Lung (tissue), 12 donors: ENCODE measurements around the gene ANTKMT. TPM values are rescaled to one million over a fixed set of nuclear protein-coding genes. Genes with fewer than 3 reads are reported as not detected.
"Not testable (repeated sequence)": the region's sequence is repeated elsewhere in the genome, so short reads cannot be mapped to it uniquely, and the experiment has no call there.

Source experiments
- ATAC-seq: fragments of 200-7000 bp; cut with Tn5 transposase; one replicate; pipeline ENCODE4 v1.9.1; 2020; ENCODE audit warnings: moderate number of reproducible peaks; ENCODE audit not compliant: insufficient read depth, low FRiP score
- DNase-seq, 3 donors: peaks; one replicate each; pipeline ENCODE4 v3.0.0-alpha.2; 2013 to 2017
- H3K27ac ChIP-seq, 2 donors: one replicate each; pipeline ENCODE4 v1.5.1; 2013; ENCODE audit warnings: mild to moderate bottlenecking in 2 of 2, moderate library complexity in 2 of 2, control low read depth in 1 of 2, inconsistent platforms in 1 of 2, low read depth in 1 of 2, low read length in 1 of 2
- H3K27me3 ChIP-seq, 3 donors: one replicate each; pipeline ENCODE4 v1.5.1; 2013; ENCODE audit warnings: low read length in 2 of 3; ENCODE audit not compliant: control insufficient read depth in 3 of 3, insufficient read depth in 3 of 3
- H3K36me3 ChIP-seq, 4 donors: one replicate each; pipeline ENCODE4 v1.5.1; 2013; ENCODE audit warnings: low read length in 4 of 4, mild to moderate bottlenecking in 1 of 4, moderate library complexity in 1 of 4; ENCODE audit not compliant: control insufficient read depth in 4 of 4, insufficient read depth in 4 of 4
- H3K4me1 ChIP-seq, 5 donors: one replicate each; pipeline ENCODE4 v1.5.1; 2013; ENCODE audit warnings: low read length in 5 of 5, mild to moderate bottlenecking in 2 of 5, moderate library complexity in 1 of 5; ENCODE audit not compliant: control insufficient read depth in 5 of 5, insufficient read depth in 5 of 5
- H3K4me3 ChIP-seq: one replicate; pipeline ENCODE4 v1.5.1; 2013; ENCODE audit warnings: mild to moderate bottlenecking, control low read depth, moderate library complexity
- H3K9ac ChIP-seq, 2 donors: one replicate each; pipeline ENCODE4 v1.5.1; 2013; ENCODE audit warnings: low read length in 2 of 2, control low read depth in 1 of 2; ENCODE audit not compliant: insufficient read depth in 1 of 2
- H3K9me3 ChIP-seq, 4 donors: one replicate each; pipeline ENCODE4 v1.5.1; 2013; ENCODE audit warnings: low read length in 3 of 4, mild to moderate bottlenecking in 1 of 4, moderate library complexity in 1 of 4; ENCODE audit not compliant: control insufficient read depth in 4 of 4, insufficient read depth in 3 of 4
- WGBS, 2 donors: extraction: QIAGEN DNeasy Blood & Tissue Kit; methylation state at CpG; one replicate each; pipeline ENCODE4 v1.1.7; 2013; 5-methylcytosine and 5-hydroxymethylcytosine counted together
- polyA plus RNA-seq, 2 donors: library from polyadenylated mRNA; stranded (reverse); fragments of 200-250 nt; gene quantifications; one replicate each; pipeline ENCODE4 v1.2.1, GENCODE V29; 2013
- total RNA-seq, 2 donors: library from RNA; depleted of rRNA in 1 of 2; stranded (reverse); fragments of >200 nt in 1 of 2; gene quantifications; one replicate each; pipeline ENCODE4 v1.2.1, GENCODE V29; 2014 to 2021
- TF ChIP-seq, protein P1 (sequence below): IDR thresholded peaks from 2 replicates; pipeline ENCODE4 v1.5.1; 2012; ENCODE audit warnings: mild to moderate bottlenecking; ENCODE audit errors: control extremely low read depth, extremely low read depth
- donor health status: control.
- donor health status: control.
- donor health status: Bipolar disorder and iron deficiency.
- donor health status: healthy.
- donor health status: DM: yes; HTN: yes; CAD: no.

Gene ANTKMT
- total and polyA plus RNA-seq, 4 donors, result 9.2 to 65.7 (median 45.9) TPM

DNA sequence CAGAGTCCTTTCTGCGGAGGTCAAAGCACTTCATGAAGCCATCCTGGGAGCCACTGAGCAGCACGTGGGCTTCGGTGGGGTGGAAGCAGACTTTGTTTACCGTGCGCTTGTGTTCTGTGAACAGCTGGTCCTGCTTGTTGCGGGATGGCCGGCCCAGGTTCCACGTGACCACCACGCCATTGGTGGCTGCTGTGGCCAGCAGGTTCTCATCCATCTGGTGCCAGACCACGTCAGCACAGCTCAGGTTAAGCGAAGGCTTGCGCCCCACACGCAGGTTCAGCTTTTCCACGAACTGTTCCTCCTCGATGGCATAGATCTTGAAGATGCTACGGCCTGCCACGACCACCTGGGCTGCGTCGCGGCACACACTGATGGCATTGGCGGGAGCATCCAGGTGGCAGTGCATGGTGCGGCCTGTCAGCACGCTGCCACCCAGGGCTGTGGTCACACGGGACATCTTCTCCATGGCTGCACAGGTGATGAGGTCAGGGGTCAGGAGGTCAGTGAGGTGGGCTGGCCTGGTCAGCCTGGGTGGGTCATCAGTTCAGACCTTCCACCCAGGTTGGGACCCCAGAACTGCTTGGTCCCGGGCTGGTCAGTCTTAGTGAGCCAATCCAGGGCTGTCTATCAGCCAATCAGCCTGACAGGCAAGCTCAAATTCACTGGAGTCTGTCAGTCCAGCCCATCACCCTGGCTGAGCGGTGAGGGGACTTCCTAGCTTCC, 31.6 kb upstream of the ANTKMT start:
- TF ChIP-seq, protein P1, sequence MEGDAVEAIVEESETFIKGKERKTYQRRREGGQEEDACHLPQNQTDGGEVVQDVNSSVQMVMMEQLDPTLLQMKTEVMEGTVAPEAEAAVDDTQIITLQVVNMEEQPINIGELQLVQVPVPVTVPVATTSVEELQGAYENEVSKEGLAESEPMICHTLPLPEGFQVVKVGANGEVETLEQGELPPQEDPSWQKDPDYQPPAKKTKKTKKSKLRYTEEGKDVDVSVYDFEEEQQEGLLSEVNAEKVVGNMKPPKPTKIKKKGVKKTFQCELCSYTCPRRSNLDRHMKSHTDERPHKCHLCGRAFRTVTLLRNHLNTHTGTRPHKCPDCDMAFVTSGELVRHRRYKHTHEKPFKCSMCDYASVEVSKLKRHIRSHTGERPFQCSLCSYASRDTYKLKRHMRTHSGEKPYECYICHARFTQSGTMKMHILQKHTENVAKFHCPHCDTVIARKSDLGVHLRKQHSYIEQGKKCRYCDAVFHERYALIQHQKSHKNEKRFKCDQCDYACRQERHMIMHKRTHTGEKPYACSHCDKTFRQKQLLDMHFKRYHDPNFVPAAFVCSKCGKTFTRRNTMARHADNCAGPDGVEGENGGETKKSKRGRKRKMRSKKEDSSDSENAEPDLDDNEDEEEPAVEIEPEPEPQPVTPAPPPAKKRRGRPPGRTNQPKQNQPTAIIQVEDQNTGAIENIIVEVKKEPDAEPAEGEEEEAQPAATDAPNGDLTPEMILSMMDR, result no peak
- Histone ChIP-seq H3K4me3 (peak overlapping the region; percentile 87), H3K4me1 (peaks cover 5 to 25% (median 10%) of the 10 kb centered on the region in 5 donors), H3K9me3 (peaks cover 0 to 2% (median 0%) of the 10 kb centered on the region in 4 donors), H3K36me3 (peaks cover 0 to 16% (median 8%) of the 10 kb centered on the region in 4 donors), H3K9ac (peak overlapping the region in 1 of 2 donors; percentile 56), H3K27me3 (peaks cover 0 to 22% (median 13%) of the 10 kb centered on the region in 3 donors), H3K27ac (peak overlapping the region; percentile 84 to 91)
- ATAC-seq (no peak), DNase-seq (no peak)
- 84 to 86% methylated on average over 26 of the region's 26 CpGs for WGBS, 2 donors

DNA sequence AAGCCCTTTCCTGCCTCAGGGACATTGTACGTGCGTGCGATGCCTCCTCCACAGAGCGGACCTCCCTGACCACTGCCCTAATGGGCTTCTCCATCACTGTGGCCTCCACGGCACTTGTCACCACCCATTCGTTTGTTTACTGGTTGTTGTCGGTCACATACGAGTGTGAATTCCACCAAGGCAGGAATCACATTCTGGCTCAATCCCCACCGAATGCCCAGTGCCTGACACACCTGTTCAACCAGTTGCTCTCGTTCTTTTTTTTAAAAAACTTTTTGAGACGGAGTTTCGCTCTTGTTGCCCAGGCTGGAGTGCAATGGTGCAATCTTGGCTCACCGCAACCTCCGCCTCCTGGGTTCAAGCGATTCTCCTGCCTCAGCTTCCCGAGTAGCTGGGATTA, 29.7 kb upstream of the ANTKMT start:
- not testable (repeated sequence) for H3K9ac ChIP-seq, DNase-seq, H3K4me3 ChIP-seq, H3K9me3 ChIP-seq, ATAC-seq, H3K27ac ChIP-seq
- peaks cover 0 to 29% (median 12%) of the 10 kb centered on the region in 5 donors for H3K4me1 ChIP-seq
- peaks cover 0 to 11% (median 6%) of the 10 kb centered on the region in 4 donors for H3K36me3 ChIP-seq
- 77 to 86% methylated on average over 16 of the region's 16 CpGs for WGBS, 2 donors
- peaks cover 0 to 33% (median 25%) of the 10 kb centered on the region in 3 donors for H3K27me3 ChIP-seq

- H3K4me3 ChIP-seq, result no peak overlapping the region
- peaks cover 0 to 8% (median 0%) of the 10 kb centered on the region in 4 donors for H3K9me3 ChIP-seq
- ATAC-seq, result no peak
- peaks cover 0 to 3% (median 1%) of the 10 kb centered on the region in 4 donors for H3K36me3 ChIP-seq
- H3K27me3 ChIP-seq, result peaks cover 0 to 35% (median 25%) of the 10 kb centered on the region in 3 donors
- peaks cover 0 to 29% (median 12%) of the 10 kb centered on the region in 5 donors for H3K4me1 ChIP-seq
- WGBS, 2 donors, result 70% methylated on average over 10 of the region's 10 CpGs
- no peak for DNase-seq
- no peak overlapping the region for H3K9ac ChIP-seq
- no peak overlapping the region for H3K27ac ChIP-seq
- TF ChIP-seq, protein P1, result no peak
These were observed 28.4 kb upstream of the ANTKMT start for GRCh38 chr16:692356-693108.

DNA sequence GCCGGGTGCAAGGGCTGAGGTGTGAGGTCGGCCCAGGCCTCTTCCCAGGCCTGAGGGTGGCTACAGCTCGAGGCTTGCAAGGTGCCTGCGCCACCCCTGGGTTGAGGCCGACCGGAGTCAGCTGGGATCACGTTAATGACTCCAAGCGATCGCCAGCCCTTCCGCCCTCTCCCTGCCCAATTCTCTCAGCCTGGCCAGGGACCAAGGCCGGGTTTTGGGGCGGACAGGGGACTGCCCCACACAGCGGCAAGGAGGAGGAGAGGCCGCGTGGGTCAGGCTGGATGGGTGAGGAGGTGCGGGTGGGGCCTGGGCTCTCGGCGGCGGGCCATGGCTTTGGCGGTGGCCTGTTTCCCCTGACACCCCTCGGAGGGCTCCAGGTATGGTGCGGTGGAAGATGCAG, 27.6 kb upstream of the ANTKMT start:
- WGBS, 2 donors, result 43 to 45% methylated on average over 22 of the region's 22 CpGs
- peaks cover 0 to 8% (median 0%) of the 10 kb centered on the region in 4 donors for H3K9me3 ChIP-seq
- TF ChIP-seq, protein P1, result no peak
- no peak overlapping the region for H3K4me3 ChIP-seq
- H3K27ac ChIP-seq, result no peak overlapping the region
- no peak for ATAC-seq
- DNase-seq, result no peak
- H3K4me1 ChIP-seq, result peaks cover 0 to 29% (median 12%) of the 10 kb centered on the region in 5 donors
- H3K27me3 ChIP-seq, result peaks cover 0 to 35% (median 25%) of the 10 kb centered on the region in 3 donors
- no peak overlapping the region for H3K9ac ChIP-seq
- H3K36me3 ChIP-seq, result peaks cover 0 to 2% (median 0%) of the 10 kb centered on the region in 4 donors
